ENCODE results near the gene HIBCH. TPM values are rescaled to one million over a fixed set of nuclear protein-coding genes. Genes with fewer than 3 reads are reported as not detected.

HIBCH gene
- polyA plus RNA-seq, 1 donor (not counting 4 experiments of a cell fraction or from before 2014, with no cell fraction given), result 19.4 TPM

- Histone ChIP-seq H3K9ac (ENCODE audit: control insufficient read depth, extremely low read depth, insufficient read depth, low read length) (no peak overlapping the region), H3K9me1 (ENCODE audit: control insufficient read depth, extremely low read depth, insufficient read depth, low read length) (no peaks in the 10 kb centered on the region), H3K79me2 (ENCODE audit: control insufficient read depth, insufficient read depth, low read length) (no peaks in the 10 kb centered on the region), H3K4me3 (ENCODE audit: control insufficient read depth in 2 of 3, extremely low read depth in 1 of 3, insufficient read depth in 2 of 3, low read depth in 1 of 3, low read length in 3 of 3) (no peak overlapping the region), H3K27me3 (ENCODE audit: control insufficient read depth, extremely low read depth, insufficient read depth, low read length) (no peaks in the 10 kb centered on the region), H2AFZ (ENCODE audit: control insufficient read depth, low read length) (no peak overlapping the region), H3K4me2 (ENCODE audit: control insufficient read depth, extremely low read depth, insufficient read depth, low read depth, low read length) (no peak overlapping the region), H3K4me1 (ENCODE audit: control insufficient read depth, extremely low read depth, insufficient read depth, low read length) (no peaks in the 10 kb centered on the region), H3K36me3 (ENCODE audit: control insufficient read depth in 2 of 2, extremely low read depth in 1 of 2, insufficient read depth in 2 of 2, low read length in 2 of 2) (peaks cover 0 to 6% of the 10 kb centered on the region in 2 experiments), H4K20me1 (ENCODE audit: control insufficient read depth, extremely low read depth, insufficient read depth, low read length) (no peaks in the 10 kb centered on the region), H3K27ac (ENCODE audit: control insufficient read depth, insufficient read depth, low read length) (no peak overlapping the region), H3K9me3 (ENCODE audit: control insufficient read depth, low read depth, low read length) (no peaks in the 10 kb centered on the region)
- FAIRE-seq, result no peak
- dilution Hi-C loops (cut with MboI; ENCODE audit: extremely low pct_ligation_motif_present, low sequenced_read_pairs), result no loop called here
- no peak for TF ChIP-seq EZH2 (IDR thresholded peaks at IDR 0.05; ENCODE audit: low read length)
- TF ChIP-seq, protein P1, sequence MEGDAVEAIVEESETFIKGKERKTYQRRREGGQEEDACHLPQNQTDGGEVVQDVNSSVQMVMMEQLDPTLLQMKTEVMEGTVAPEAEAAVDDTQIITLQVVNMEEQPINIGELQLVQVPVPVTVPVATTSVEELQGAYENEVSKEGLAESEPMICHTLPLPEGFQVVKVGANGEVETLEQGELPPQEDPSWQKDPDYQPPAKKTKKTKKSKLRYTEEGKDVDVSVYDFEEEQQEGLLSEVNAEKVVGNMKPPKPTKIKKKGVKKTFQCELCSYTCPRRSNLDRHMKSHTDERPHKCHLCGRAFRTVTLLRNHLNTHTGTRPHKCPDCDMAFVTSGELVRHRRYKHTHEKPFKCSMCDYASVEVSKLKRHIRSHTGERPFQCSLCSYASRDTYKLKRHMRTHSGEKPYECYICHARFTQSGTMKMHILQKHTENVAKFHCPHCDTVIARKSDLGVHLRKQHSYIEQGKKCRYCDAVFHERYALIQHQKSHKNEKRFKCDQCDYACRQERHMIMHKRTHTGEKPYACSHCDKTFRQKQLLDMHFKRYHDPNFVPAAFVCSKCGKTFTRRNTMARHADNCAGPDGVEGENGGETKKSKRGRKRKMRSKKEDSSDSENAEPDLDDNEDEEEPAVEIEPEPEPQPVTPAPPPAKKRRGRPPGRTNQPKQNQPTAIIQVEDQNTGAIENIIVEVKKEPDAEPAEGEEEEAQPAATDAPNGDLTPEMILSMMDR (optimal IDR thresholded peaks at IDR 0.05 in 1 of 3, IDR thresholded peaks at IDR 0.05 in 1 of 3, conservative IDR thresholded peaks at IDR 0.05 in 1 of 3; ENCODE audit: extremely low read depth in 1 of 3, insufficient read depth in 2 of 3, low read length in 3 of 3), result no peak
- no peak for DNase-seq (ENCODE audit: low read depth, low spot score)
Observed at GRCh38 chr2:190215620-190216019, 104.0 kb downstream of the HIBCH start.

DNA sequence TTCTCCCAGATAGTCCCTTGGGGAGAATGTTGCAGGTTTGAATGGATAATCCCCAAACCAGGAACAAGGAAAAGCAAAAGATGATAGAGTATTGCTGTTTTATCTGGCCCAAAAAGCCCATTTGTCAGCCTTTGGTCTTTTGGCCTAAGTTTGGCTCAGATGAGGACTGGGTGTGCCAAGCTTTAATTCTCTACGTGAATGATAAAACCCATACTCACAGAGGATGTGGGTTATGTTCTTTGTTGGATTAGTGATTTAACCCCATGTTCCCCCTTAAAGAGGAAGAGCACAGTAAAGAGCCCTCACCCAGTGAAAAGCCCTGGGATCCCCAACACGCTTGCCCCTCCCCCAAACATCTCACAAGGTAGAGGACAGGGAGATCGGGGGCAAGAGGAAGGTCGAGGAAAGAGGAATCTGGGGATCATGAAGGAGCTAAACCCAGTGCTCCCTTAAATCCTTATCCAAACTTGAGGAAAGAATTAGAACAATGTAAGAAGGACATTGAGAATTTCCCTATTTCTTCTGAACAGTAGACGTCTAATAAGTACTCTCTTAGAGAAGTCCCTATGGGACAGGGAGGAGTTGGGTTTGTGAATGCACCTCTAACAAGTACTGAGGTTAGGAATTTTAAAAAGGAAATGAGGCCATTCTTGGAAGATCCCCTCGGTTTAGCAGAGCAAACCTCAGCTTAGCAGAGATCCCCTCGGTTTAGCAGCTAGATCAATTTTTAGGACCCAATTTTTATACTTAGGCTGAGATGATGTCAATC lies 105.0 kb downstream of the HIBCH start:
- Histone ChIP-seq H3K4me1 (ENCODE audit: control insufficient read depth, extremely low read depth, insufficient read depth, low read length) (no peaks in the 10 kb centered on the region), H3K9me3 (ENCODE audit: control insufficient read depth, low read depth, low read length) (no peaks in the 10 kb centered on the region), H3K4me2 (ENCODE audit: control insufficient read depth, extremely low read depth, insufficient read depth, low read depth, low read length) (no peak overlapping the region), H3K27ac (ENCODE audit: control insufficient read depth, insufficient read depth, low read length) (no peak overlapping the region), H3K79me2 (ENCODE audit: control insufficient read depth, insufficient read depth, low read length) (no peaks in the 10 kb centered on the region), H3K4me3 (ENCODE audit: control insufficient read depth in 2 of 3, extremely low read depth in 1 of 3, insufficient read depth in 2 of 3, low read depth in 1 of 3, low read length in 3 of 3) (no peak overlapping the region), H3K9me1 (ENCODE audit: control insufficient read depth, extremely low read depth, insufficient read depth, low read length) (no peaks in the 10 kb centered on the region), H4K20me1 (ENCODE audit: control insufficient read depth, extremely low read depth, insufficient read depth, low read length) (no peaks in the 10 kb centered on the region), H2AFZ (ENCODE audit: control insufficient read depth, low read length) (no peak overlapping the region), H3K27me3 (ENCODE audit: control insufficient read depth, extremely low read depth, insufficient read depth, low read length) (no peaks in the 10 kb centered on the region), H3K9ac (ENCODE audit: control insufficient read depth, extremely low read depth, insufficient read depth, low read length) (no peak overlapping the region), H3K36me3 (ENCODE audit: control insufficient read depth in 2 of 2, extremely low read depth in 1 of 2, insufficient read depth in 2 of 2, low read length in 2 of 2) (peaks cover 0 to 6% of the 10 kb centered on the region in 2 experiments)
- dilution Hi-C loops (cut with MboI; ENCODE audit: extremely low pct_ligation_motif_present, low sequenced_read_pairs), result no loop called here
- FAIRE-seq, result no peak
- TF ChIP-seq, protein P1 (optimal IDR thresholded peaks at IDR 0.05 in 1 of 3, IDR thresholded peaks at IDR 0.05 in 1 of 3, conservative IDR thresholded peaks at IDR 0.05 in 1 of 3; ENCODE audit: extremely low read depth in 1 of 3, insufficient read depth in 2 of 3, low read length in 3 of 3), result no peak
- TF ChIP-seq EZH2 (IDR thresholded peaks at IDR 0.05; ENCODE audit: low read length), result no peak
- no peak for DNase-seq (ENCODE audit: low read depth, low spot score)
